Gastrocnemius medialis (tissue), 4 donors: Measurements from ENCODE around the gene LCN2.
"Not testable (repeated sequence)": the region's sequence is repeated elsewhere in the genome, so short reads cannot be mapped to it uniquely, and the experiment has no call there.

Experiments
- POLR2A ChIP-seq, 2 donors: fragments of 450-650 bp; IDR thresholded peaks; one replicate each; pipeline ENCODE4 v1.6.1; 2017; ENCODE audit warnings: antibody characterized with exemption in 2 of 2, mild to moderate bottlenecking in 2 of 2, moderate library complexity in 2 of 2
- TF ChIP-seq, protein P1 (sequence below), 5 experiments: fragments of 450-650 bp in 3 of 5; fragments of 200-600 bp in 2 of 5; sonication (generic) in 2 of 5; IDR thresholded peaks in 4 of 5; conservative IDR thresholded peaks in 1 of 5; 1 replicate in 4 of 5; 2 replicates in 1 of 5; pipeline ENCODE4 v1.5.1; 2016 to 2019; ENCODE audit warnings: antibody characterized with exemption in 5 of 5, mild to moderate bottlenecking in 3 of 5, moderate library complexity in 3 of 5

DNA sequence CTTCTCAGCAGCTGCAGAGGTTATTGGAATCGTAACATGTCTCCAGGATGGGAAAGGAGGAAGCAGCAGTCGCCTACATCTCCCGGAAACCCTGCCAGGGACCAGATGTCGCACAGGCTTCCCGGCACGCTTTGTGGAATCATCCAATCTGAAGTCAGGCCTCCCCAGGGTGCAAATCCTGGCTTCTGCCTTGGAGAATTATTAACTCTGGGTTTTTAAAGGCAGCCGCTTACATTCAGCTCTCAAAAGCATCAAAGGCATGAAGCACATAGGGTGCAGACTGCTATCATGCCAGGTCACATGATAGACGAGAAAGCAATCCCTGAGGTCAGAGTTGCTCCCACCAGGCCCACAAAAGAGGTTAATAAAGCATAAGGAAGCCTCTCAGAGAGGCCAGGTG lies 17.1 kb upstream of the LCN2 start:
- TF ChIP-seq, protein P1, sequence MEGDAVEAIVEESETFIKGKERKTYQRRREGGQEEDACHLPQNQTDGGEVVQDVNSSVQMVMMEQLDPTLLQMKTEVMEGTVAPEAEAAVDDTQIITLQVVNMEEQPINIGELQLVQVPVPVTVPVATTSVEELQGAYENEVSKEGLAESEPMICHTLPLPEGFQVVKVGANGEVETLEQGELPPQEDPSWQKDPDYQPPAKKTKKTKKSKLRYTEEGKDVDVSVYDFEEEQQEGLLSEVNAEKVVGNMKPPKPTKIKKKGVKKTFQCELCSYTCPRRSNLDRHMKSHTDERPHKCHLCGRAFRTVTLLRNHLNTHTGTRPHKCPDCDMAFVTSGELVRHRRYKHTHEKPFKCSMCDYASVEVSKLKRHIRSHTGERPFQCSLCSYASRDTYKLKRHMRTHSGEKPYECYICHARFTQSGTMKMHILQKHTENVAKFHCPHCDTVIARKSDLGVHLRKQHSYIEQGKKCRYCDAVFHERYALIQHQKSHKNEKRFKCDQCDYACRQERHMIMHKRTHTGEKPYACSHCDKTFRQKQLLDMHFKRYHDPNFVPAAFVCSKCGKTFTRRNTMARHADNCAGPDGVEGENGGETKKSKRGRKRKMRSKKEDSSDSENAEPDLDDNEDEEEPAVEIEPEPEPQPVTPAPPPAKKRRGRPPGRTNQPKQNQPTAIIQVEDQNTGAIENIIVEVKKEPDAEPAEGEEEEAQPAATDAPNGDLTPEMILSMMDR (IDR thresholded peaks at IDR 0.05 in 4 of 5, conservative IDR thresholded peaks at IDR 0.05 in 1 of 5), result not testable (repeated sequence)
- not testable (repeated sequence) for TF ChIP-seq POLR2A (IDR thresholded peaks at IDR 0.05)
